ENCODE data around the gene GYPE. TPM values are rescaled to one million over a fixed set of nuclear protein-coding genes. Genes with fewer than 3 reads are reported as not detected.
"Not testable (repeated sequence)": the region's sequence is repeated elsewhere in the genome, so short reads cannot be mapped to it uniquely, and the experiment has no call there.

The GYPE gene
- total and polyA plus RNA-seq, 2 of the 13 experiments (the other 11 are each of a cell fraction or from before 2014, with no cell fraction given): not detected

- H3K4me2 ChIP-seq (ENCODE audit: low read depth, low read length); H3K27me3 ChIP-seq (ENCODE audit: control insufficient read depth in 1 of 2, insufficient read depth in 2 of 2, low read length in 2 of 2); H3K9ac ChIP-seq (ENCODE audit: insufficient read depth, low read depth, low read length); H3K4me3 ChIP-seq (replicated peaks in 1 of 3; ENCODE audit: insufficient read depth in 1 of 3, low read depth in 2 of 3, low read length in 3 of 3); H3K9me3 ChIP-seq (ENCODE audit: low read length); H3K4me1 ChIP-seq (ENCODE audit: insufficient read depth, low read length); H4K20me1 ChIP-seq (ENCODE audit: insufficient read depth, low read length); POLR2A ChIA-PET; H3K79me2 ChIP-seq (ENCODE audit: insufficient read depth, low read length); H2AFZ ChIP-seq (ENCODE audit: low read length); H3K27ac ChIP-seq (ENCODE audit: extremely low read length, insufficient read depth, low read length); H3K36me3 ChIP-seq (replicated peaks in 1 of 2; ENCODE audit: control insufficient read depth in 1 of 2, insufficient read depth in 2 of 2, low read length in 2 of 2); in situ Hi-C loops (cut with HindIII; ENCODE audit: extremely low pct_ligation_motif_present, low pct_unique_long_range_greater_than_20kb); CTCF ChIA-PET (ENCODE audit: low intra/inter-chr PET ratio, low total read pairs); BruUV-seq (replicated peaks): not testable (repeated sequence)
- intact Hi-C loops (cut with micrococcal nuclease; ENCODE audit: unreplicated experiment): loop anchor here (1.0 to 2.0 kb wide), 2 partner anchors 134 to 349 kb away; no protein-coding TSS in a partner anchor
- FAIRE-seq: peak; percentile 36
- DNase-seq (ENCODE audit: low spot score): peak; percentile 10
- peak; percentile 42; the same call in 1 of the 2 replicates for TF ChIP-seq STAG1 (CRISPR knock-in tag; IDR thresholded peaks at IDR 0.05)
- peak; percentile 23; the same call in 1 of the 2 replicates for TF ChIP-seq SMC3 (IDR thresholded peaks at IDR 0.05; ENCODE audit: low read length)
- TF ChIP-seq, protein P1, sequence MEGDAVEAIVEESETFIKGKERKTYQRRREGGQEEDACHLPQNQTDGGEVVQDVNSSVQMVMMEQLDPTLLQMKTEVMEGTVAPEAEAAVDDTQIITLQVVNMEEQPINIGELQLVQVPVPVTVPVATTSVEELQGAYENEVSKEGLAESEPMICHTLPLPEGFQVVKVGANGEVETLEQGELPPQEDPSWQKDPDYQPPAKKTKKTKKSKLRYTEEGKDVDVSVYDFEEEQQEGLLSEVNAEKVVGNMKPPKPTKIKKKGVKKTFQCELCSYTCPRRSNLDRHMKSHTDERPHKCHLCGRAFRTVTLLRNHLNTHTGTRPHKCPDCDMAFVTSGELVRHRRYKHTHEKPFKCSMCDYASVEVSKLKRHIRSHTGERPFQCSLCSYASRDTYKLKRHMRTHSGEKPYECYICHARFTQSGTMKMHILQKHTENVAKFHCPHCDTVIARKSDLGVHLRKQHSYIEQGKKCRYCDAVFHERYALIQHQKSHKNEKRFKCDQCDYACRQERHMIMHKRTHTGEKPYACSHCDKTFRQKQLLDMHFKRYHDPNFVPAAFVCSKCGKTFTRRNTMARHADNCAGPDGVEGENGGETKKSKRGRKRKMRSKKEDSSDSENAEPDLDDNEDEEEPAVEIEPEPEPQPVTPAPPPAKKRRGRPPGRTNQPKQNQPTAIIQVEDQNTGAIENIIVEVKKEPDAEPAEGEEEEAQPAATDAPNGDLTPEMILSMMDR (CRISPR knock-in tag; IDR thresholded peaks at IDR 0.05): peak; percentile 50
- WGBS (ENCODE audit: low lambda C conversion rate): 10% methylated on average over 3 of the region's 3 CpGs
- ATAC-seq: peak; percentile 93
These were observed 2.5 kb upstream of the GYPE start for GRCh38 chr4:143907811-143908210.

GRCh38 chr4:143904431-143904830 is 928 bp downstream of the GYPE start:
- H3K4me2 ChIP-seq (ENCODE audit: low read depth, low read length); H3K27ac ChIP-seq (ENCODE audit: extremely low read length, insufficient read depth, low read length); ATAC-seq; H3K79me2 ChIP-seq (ENCODE audit: insufficient read depth, low read length); H3K36me3 ChIP-seq (replicated peaks in 1 of 2; ENCODE audit: control insufficient read depth in 1 of 2, insufficient read depth in 2 of 2, low read length in 2 of 2); H4K20me1 ChIP-seq (ENCODE audit: insufficient read depth, low read length); POLR2A ChIA-PET; in situ Hi-C loops (cut with HindIII; ENCODE audit: extremely low pct_ligation_motif_present, low pct_unique_long_range_greater_than_20kb); H3K4me1 ChIP-seq (ENCODE audit: insufficient read depth, low read length); H2AFZ ChIP-seq (ENCODE audit: low read length); FAIRE-seq; H3K27me3 ChIP-seq (ENCODE audit: control insufficient read depth in 1 of 2, insufficient read depth in 2 of 2, low read length in 2 of 2); DNase-seq (ENCODE audit: low spot score); CTCF ChIA-PET (ENCODE audit: low intra/inter-chr PET ratio, low total read pairs); H3K9ac ChIP-seq (ENCODE audit: insufficient read depth, low read depth, low read length); intact Hi-C loops (cut with micrococcal nuclease; ENCODE audit: unreplicated experiment); H3K4me3 ChIP-seq (replicated peaks in 1 of 3; ENCODE audit: insufficient read depth in 1 of 3, low read depth in 2 of 3, low read length in 3 of 3); BruUV-seq (replicated peaks); H3K9me3 ChIP-seq (ENCODE audit: low read length): not testable (repeated sequence)

- ATAC-seq; BruUV-seq (replicated peaks); H3K9me3 ChIP-seq (ENCODE audit: low read length); H3K36me3 ChIP-seq (replicated peaks in 1 of 2; ENCODE audit: control insufficient read depth in 1 of 2, insufficient read depth in 2 of 2, low read length in 2 of 2); H3K79me2 ChIP-seq (ENCODE audit: insufficient read depth, low read length); H3K27me3 ChIP-seq (ENCODE audit: control insufficient read depth in 1 of 2, insufficient read depth in 2 of 2, low read length in 2 of 2); in situ Hi-C loops (cut with HindIII; ENCODE audit: extremely low pct_ligation_motif_present, low pct_unique_long_range_greater_than_20kb); CTCF ChIA-PET (ENCODE audit: low intra/inter-chr PET ratio, low total read pairs); DNase-seq (ENCODE audit: low spot score); H3K4me1 ChIP-seq (ENCODE audit: insufficient read depth, low read length); H2AFZ ChIP-seq (ENCODE audit: low read length); H3K4me3 ChIP-seq (replicated peaks in 1 of 3; ENCODE audit: insufficient read depth in 1 of 3, low read depth in 2 of 3, low read length in 3 of 3); H4K20me1 ChIP-seq (ENCODE audit: insufficient read depth, low read length); intact Hi-C loops (cut with micrococcal nuclease; ENCODE audit: unreplicated experiment); POLR2A ChIA-PET; H3K27ac ChIP-seq (ENCODE audit: extremely low read length, insufficient read depth, low read length); FAIRE-seq; H3K9ac ChIP-seq (ENCODE audit: insufficient read depth, low read depth, low read length); H3K4me2 ChIP-seq (ENCODE audit: low read depth, low read length): not testable (repeated sequence)
- WGBS (ENCODE audit: low lambda C conversion rate): 61% methylated on average over 4 of the region's 4 CpGs
These were observed 15.0 kb downstream of the GYPE start for GRCh38 chr4:143890323-143890722.

GRCh38 chr4:143888189-143888588 is 17.2 kb downstream of the GYPE start:
- POLR2A ChIA-PET; H4K20me1 ChIP-seq (ENCODE audit: insufficient read depth, low read length); H3K36me3 ChIP-seq (replicated peaks in 1 of 2; ENCODE audit: control insufficient read depth in 1 of 2, insufficient read depth in 2 of 2, low read length in 2 of 2); H3K27ac ChIP-seq (ENCODE audit: extremely low read length, insufficient read depth, low read length); H3K4me1 ChIP-seq (ENCODE audit: insufficient read depth, low read length); H3K79me2 ChIP-seq (ENCODE audit: insufficient read depth, low read length); DNase-seq (ENCODE audit: low spot score); H3K4me3 ChIP-seq (replicated peaks in 1 of 3; ENCODE audit: insufficient read depth in 1 of 3, low read depth in 2 of 3, low read length in 3 of 3); BruUV-seq (replicated peaks); CTCF ChIA-PET (ENCODE audit: low intra/inter-chr PET ratio, low total read pairs); FAIRE-seq; H3K4me2 ChIP-seq (ENCODE audit: low read depth, low read length); H3K9me3 ChIP-seq (ENCODE audit: low read length); H3K9ac ChIP-seq (ENCODE audit: insufficient read depth, low read depth, low read length); H2AFZ ChIP-seq (ENCODE audit: low read length); H3K27me3 ChIP-seq (ENCODE audit: control insufficient read depth in 1 of 2, insufficient read depth in 2 of 2, low read length in 2 of 2); ATAC-seq; in situ Hi-C loops (cut with HindIII; ENCODE audit: extremely low pct_ligation_motif_present, low pct_unique_long_range_greater_than_20kb): not testable (repeated sequence)
- intact Hi-C loops (cut with micrococcal nuclease; ENCODE audit: unreplicated experiment): loop anchor here (10.0 kb wide), 1 partner anchor 117 kb away; no protein-coding TSS in a partner anchor
- WGBS (ENCODE audit: low lambda C conversion rate): no CpG with 5 or more reads among the region's 3 CpGs
